Activated CD4-positive, CD25-positive, alpha-beta regulatory T cell treated with anti-CD3 and anti-CD28 coated beads, Interleukin-2, amount 50 U/mL, for 72 hours (primary cell): Measurements from ENCODE around the gene CFAP46.
"Not testable (repeated sequence)": the region's sequence is repeated elsewhere in the genome, so short reads cannot be mapped to it uniquely, and the experiment has no call there.

Experiments
- DNase-seq: peaks from one replicate; pipeline ENCODE4 v3.0.0; 2021

CFAP46 gene

GRCh38 chr10:132898391-132899053 lies 43.8 kb downstream of the CFAP46 start:
- no peak for DNase-seq

- no peak for DNase-seq
Measured at GRCh38 chr10:132897516-132898381, 44.6 kb downstream of the CFAP46 start.

- not testable (repeated sequence) for DNase-seq
Measured at GRCh38 chr10:132893786-132894185, 48.6 kb downstream of the CFAP46 start.

- no peak for DNase-seq
Measured at GRCh38 chr10:132893090-132893489, 49.3 kb downstream of the CFAP46 start.

GRCh38 chr10:132892004-132892403 lies 50.4 kb downstream of the CFAP46 start:
- no peak for DNase-seq

GRCh38 chr10:132891368-132891767 lies 51.0 kb downstream of the CFAP46 start:
- DNase-seq: no peak

- no peak for DNase-seq
Measured at GRCh38 chr10:132890301-132890700, 52.1 kb downstream of the CFAP46 start.

- no peak for DNase-seq
Measured at GRCh38 chr10:132889556-132889955, 52.8 kb downstream of the CFAP46 start.

- no peak for DNase-seq
Measured at GRCh38 chr10:132888898-132889490, 53.4 kb downstream of the CFAP46 start.

- not testable (repeated sequence) for DNase-seq
Measured at GRCh38 chr10:132888446-132888845, 53.9 kb downstream of the CFAP46 start.

GRCh38 chr10:132886211-132887099 lies 55.9 kb downstream of the CFAP46 start:
- no peak for DNase-seq

GRCh38 chr10:132885451-132886210 lies 56.7 kb downstream of the CFAP46 start:
- DNase-seq: no peak

GRCh38 chr10:132884691-132885271 lies 57.6 kb downstream of the CFAP46 start:
- DNase-seq: no peak

GRCh38 chr10:132884041-132884440 lies 58.3 kb downstream of the CFAP46 start:
- DNase-seq: no peak

GRCh38 chr10:132883391-132883881 lies 58.9 kb downstream of the CFAP46 start:
- no peak for DNase-seq

- no peak for DNase-seq
Measured at GRCh38 chr10:132882069-132882951, 60.1 kb downstream of the CFAP46 start.

- no peak for DNase-seq
Measured at GRCh38 chr10:132881186-132881920, 61.0 kb downstream of the CFAP46 start.

- DNase-seq: no peak
Measured at GRCh38 chr10:132880128-132880981, 62.0 kb downstream of the CFAP46 start.
